GM21825 (cell line): ENCODE data around the gene FLAD1.
A peak's percentile ranks its signal among the peaks of the same experiment; 100 is the strongest.
"Not testable (repeated sequence)": the region's sequence is repeated elsewhere in the genome, so short reads cannot be mapped to it uniquely, and the experiment has no call there.

Experiments used
- ATAC-seq: cut with Tn5 transposase; IDR thresholded peaks from one replicate; pipeline ENCODE4 v1.9.1; 2021; ENCODE audit warnings: mild to moderate bottlenecking, moderate library complexity; ENCODE audit not compliant: unreplicated experiment

FLAD1 gene

GRCh38 chr1:154967331-154967950 lies 15.7 kb upstream of the FLAD1 start:
- no peak for ATAC-seq

- no peak for ATAC-seq
Observed at GRCh38 chr1:154968731-154969130, 14.4 kb upstream of the FLAD1 start.

- no peak for ATAC-seq
Observed at GRCh38 chr1:154969246-154969645, 13.9 kb upstream of the FLAD1 start.

DNA sequence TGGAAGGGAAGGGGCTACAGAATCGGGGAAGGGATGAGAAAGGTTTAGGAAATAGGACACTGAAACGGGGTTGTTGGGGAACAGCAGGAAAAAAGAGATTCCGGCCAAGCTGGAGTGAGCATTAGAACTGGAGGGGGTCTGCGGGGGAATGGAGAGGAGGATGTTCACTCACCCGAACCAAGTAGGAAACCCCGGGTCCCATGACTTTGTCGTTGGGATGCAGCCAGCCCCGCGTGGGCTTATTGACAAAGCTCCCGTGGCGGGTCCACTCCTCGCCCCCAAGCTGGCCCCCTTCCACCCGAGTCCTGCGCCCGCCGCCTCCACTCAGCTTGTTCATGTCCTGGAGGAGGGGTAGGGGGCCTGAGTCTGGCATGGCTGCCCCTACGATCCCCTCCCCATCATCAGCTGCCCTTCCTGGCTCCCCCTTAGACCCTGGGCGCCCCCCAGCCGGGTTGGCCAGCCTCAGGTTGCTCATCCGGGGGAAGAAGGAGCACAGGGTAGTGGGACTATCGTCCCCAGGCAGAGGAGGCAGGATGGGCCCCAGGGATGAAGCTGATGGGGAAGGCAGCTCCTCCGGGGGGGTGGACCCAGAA lies 13.2 kb upstream of the FLAD1 start:
- no peak for ATAC-seq

DNA sequence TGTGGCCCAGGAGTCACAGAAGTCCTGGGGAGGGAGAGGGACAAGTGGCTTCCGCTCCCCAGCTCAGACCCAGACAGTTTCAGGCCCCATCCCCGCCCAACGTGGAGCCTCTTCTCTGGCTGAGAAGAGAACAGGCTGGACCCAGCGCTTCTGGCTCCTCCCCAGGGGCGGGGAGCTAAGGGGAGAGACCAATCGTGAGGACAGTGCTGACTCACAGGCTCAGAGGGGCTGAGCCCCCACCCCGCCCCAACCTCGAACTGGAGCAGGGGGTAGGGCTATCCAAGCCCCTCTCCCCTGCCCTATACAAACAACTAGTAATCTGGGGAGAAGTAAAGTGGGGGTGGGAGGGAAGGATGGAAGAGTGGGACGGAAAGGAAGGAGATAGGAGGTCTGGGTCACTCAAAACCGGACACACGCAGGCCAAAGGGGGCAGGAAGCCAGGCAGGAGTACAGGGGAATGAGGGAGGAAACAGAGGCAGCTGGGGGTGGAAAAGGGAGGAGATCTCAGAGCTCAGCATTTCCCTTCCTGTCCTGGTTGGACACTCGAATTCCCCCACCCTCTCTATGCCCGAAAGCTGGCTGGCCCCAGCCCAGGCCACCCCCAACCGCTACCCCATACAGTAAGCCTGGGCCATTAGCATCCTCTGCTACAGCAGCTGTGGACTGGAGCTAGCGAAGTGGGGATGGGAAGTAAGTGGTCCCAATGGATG lies 12.4 kb upstream of the FLAD1 start, which contains the start of gene SHC1:
SHC1 (minus strand) TSS at position 117 of the 710 bp plus-strand sequence. CDS start 221 bp downstream, outside the sequence.
- peak; percentile 22 for ATAC-seq

GRCh38 chr1:154971341-154971998 lies 11.7 kb upstream of the FLAD1 start:
- ATAC-seq: no peak

DNA sequence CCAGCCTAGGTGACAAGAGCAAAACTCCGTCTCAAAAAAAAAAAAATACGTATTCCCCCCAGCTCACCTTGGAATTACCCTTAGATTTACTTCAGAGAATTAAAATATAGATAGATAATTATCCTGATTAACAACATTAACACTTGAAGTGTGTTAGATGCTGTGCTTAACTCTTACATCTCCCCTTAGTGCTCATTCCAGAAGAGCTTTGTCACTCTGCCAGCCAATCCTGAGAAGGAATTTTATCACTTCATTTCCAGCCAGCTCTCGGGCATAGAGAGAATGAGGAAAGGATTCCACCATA lies 11.0 kb upstream of the FLAD1 start:
- no peak for ATAC-seq

GRCh38 chr1:154972517-154973343 lies 10.4 kb upstream of the FLAD1 start:
- no peak for ATAC-seq

- peak; percentile 22 for ATAC-seq
Observed at GRCh38 chr1:154973344-154974101, 9.6 kb upstream of the FLAD1 start.

DNA sequence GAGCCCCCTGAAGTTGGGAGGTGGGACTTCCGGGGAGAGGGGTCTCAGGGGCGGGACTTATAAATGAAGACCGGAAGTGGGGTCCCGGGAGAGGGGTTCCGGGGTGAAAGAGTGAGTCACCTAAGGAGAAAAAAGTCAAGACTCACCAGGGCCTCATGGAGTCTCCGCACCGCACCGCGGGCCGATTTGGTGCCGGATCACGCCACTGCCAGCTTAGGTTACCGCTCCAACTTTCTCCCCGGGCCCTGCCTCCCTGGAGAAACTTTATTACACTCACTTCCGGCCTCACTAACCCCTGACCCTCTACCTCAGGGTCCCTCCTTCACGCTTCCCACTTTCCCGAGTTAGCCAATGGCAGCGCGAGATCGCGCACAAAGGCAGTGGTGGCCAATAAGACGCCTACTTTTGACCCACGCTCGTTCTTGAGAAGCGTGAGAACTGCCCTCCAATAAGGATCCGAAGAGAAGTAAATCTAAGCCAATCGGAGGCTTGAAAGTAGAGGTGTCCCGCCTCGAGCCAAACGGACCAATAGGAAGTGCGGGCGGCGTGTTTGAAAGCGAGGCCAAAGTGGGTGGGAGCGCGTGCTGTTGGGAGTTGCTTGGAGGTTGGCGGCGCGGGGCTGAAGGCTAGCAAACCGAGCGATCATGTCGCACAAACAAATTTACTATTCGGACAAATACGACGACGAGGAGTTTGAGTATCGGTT lies 8.9 kb upstream of the FLAD1 start, which contains the start of gene CKS1B:
CKS1B (plus strand) TSS at position 580 of the 706 bp plus-strand sequence; CDS start at position 645, 65 bp downstream.
- ATAC-seq: peak; percentile 71

GRCh38 chr1:154974808-154975408 lies 8.2 kb upstream of the FLAD1 start:
- ATAC-seq: peak; percentile 34

GRCh38 chr1:154975409-154976059 lies 7.6 kb upstream of the FLAD1 start:
- no peak for ATAC-seq

DNA sequence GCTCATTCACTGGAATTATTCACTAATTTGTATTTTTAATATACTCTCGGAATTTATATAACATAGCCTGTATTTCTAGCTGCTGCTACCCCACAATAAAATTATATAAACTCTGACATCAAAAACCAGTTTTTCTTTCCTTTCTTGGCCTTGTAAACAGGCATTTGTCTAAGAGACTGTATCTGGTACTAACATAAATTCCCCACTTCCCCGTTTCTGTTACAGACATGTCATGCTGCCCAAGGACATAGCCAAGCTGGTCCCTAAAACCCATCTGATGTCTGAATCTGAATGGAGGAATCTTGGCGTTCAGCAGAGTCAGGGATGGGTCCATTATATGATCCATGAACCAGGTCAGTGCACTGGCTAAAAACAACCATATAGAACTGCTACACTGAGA lies 5.4 kb upstream of the FLAD1 start:
- ATAC-seq: not testable (repeated sequence)

DNA sequence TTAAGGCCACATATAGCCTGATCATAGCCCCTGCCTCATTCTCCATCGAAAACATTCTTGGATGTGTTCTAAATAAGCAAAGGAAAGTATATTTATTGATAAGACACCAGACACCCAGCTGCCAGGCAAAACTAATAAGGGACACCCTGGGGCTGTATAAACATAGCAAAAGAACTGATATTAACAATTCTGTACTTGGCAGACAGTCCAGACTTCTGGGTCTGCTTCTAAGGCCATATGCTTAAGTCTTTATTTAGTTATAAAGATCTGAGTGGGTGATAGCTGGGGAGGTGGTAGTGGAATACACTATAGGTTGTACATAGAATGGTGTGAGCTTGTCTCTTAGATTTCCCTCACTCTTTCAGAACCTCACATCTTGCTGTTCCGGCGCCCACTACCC lies 4.8 kb upstream of the FLAD1 start:
- no peak for ATAC-seq

GRCh38 chr1:154982341-154982740 lies 803 bp upstream of the FLAD1 start:
- ATAC-seq: no peak

DNA sequence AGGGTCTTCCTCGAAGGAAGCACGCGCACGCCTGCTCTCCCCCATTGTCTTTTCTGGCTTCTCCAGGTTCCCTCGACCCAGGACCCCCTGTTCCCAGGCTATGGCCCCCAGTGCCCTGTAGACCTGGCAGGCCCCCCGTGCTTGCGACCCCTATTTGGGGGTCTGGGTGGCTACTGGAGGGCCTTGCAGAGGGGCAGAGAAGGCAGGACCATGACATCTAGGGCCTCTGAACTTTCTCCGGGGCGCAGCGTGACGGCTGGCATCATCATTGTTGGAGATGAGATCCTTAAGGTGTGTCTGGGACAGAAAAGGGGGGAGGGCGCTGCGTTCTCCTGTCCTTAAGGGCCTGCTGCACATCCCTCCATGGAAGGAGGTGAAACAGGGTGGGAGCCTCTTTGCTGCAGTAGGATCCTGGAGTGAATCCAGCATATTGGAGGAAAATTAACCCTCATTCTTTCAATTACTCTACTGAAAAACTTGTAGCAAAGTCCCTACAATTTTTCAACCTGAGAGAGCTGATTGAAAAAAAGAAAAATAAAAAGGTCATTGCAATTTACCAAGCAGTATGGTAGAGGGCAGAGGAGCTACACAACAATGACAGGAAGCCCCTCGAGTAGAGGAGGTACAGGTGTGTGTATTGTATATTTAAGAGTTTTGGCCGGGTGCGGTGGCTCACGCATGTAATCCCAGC lies 777 bp downstream of the FLAD1 start:
- no peak for ATAC-seq

DNA sequence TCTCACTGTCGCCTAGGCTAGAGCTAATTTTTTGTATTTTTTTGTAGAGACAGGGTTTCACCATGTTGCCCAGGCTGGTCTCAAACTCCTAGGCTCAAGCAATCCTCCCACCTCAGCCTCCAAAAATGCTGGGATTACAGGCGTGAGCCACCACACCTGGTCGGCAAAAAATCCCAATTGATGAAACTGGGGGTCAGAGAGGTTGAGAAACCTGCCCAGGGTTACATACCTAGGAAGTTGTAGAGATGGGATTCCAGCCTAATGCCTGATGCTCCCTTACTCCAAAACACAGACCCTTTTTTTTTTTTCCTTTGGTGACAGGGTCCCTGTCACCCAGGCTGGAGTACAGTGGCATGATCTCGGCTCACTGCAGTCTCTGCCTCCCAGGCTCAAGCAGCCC lies 3.6 kb downstream of the FLAD1 start:
- ATAC-seq: not testable (repeated sequence)

- ATAC-seq: no peak
Observed at GRCh38 chr1:154987326-154987725, 4.2 kb downstream of the FLAD1 start.
